Pulmonary artery endothelial cell (primary cell): Measurements from ENCODE around the gene TMEM238L. TPM values are rescaled to one million over a fixed set of nuclear protein-coding genes. Genes with fewer than 3 reads are reported as not detected.
"Not testable (repeated sequence)": the region's sequence is repeated elsewhere in the genome, so short reads cannot be mapped to it uniquely, and the experiment has no call there.

Experiments
- DNase-seq: peaks from one replicate; pipeline ENCODE4 v3.0.0-alpha.2; 2011; ENCODE audit warnings: low read depth, low spot score
- total RNA-seq: library from RNA; depleted of rRNA; stranded (reverse); fragments of >200 nt; gene quantifications from 2 replicates; pipeline ENCODE4 v1.2.3, GENCODE V29; 2014

Gene TMEM238L
- total RNA-seq = not detected in 2 replicates

GRCh38 chr17:10803830-10804475 lies at the start of gene TMEM238L:
Gene TMEM238L, minus strand, starts transcription at chr17:10804099. Its CDS starts 136 bp downstream, at chr17:10803963.
- DNase-seq = no peak

- not testable (repeated sequence) for DNase-seq
Measured at GRCh38 chr17:10846636-10847035, 42.7 kb upstream of the TMEM238L start.

- DNase-seq = no peak
Measured at GRCh38 chr17:10845388-10845751, 41.5 kb upstream of the TMEM238L start.

GRCh38 chr17:10844621-10845387 lies 40.9 kb upstream of the TMEM238L start:
- DNase-seq = peak; percentile 17

GRCh38 chr17:10843811-10844210 lies 39.9 kb upstream of the TMEM238L start:
- no peak for DNase-seq

DNA sequence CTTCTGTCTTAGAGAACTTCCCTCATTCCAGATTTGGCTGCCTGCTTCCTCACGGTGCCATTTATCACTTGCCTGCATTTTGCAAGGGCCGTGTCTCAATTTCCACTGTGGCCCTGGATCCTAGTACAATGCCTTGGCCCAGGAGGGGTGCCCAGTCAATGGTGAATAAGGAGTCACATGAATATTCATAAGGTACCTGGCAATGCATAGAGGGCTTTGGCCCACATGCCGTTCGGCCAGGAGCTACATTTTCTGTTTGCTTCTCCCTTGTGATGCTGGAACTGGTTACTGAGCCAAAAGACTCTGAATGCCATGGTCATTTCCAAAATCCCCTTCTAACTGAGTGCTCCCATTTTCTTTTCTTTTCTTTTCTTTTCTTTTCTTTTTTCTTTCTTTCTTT lies 38.8 kb upstream of the TMEM238L start:
- DNase-seq = no peak

GRCh38 chr17:10838682-10839081 lies 34.8 kb upstream of the TMEM238L start:
- DNase-seq = no peak

- DNase-seq = no peak
Measured at GRCh38 chr17:10837921-10838320, 34.0 kb upstream of the TMEM238L start, which contains the start of gene PIRT. Gene PIRT, minus strand, starts transcription at chr17:10838087. Its CDS starts 12,442 bp downstream, at chr17:10825645.

DNA sequence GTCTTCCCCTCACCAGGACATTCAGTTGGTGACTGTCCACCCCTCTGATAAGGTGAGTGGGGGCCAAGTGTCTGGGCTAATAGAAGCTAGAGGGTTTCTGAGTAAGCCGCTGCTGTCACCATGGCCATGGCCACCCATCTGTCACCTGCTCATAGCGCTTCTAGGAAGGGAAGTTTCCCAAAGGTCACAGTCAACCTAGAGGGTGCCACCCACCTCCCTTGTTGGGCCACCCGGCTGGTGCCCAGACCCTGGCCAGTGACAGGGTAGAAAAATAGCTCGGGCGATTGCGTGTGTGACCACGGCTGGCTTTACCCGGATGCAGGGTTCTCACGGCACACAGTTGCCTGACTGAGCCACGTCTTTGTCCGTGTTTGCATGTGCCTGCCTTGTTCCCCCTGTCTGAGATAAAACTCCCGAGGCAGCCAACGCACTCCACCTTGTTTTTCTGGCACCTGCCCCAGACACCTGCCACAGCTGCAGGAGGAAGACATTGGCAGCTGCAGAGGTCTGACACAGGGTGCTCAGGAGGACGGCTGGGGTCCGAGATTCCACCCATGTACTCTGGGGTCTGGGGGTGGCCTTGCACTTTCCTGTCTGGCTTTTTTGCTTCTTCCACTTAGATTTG lies 33.2 kb upstream of the TMEM238L start:
- DNase-seq = no peak

- no peak for DNase-seq
Measured at GRCh38 chr17:10836145-10836544, 32.2 kb upstream of the TMEM238L start.

- no peak for DNase-seq
Measured at GRCh38 chr17:10831696-10832095, 27.8 kb upstream of the TMEM238L start.

DNA sequence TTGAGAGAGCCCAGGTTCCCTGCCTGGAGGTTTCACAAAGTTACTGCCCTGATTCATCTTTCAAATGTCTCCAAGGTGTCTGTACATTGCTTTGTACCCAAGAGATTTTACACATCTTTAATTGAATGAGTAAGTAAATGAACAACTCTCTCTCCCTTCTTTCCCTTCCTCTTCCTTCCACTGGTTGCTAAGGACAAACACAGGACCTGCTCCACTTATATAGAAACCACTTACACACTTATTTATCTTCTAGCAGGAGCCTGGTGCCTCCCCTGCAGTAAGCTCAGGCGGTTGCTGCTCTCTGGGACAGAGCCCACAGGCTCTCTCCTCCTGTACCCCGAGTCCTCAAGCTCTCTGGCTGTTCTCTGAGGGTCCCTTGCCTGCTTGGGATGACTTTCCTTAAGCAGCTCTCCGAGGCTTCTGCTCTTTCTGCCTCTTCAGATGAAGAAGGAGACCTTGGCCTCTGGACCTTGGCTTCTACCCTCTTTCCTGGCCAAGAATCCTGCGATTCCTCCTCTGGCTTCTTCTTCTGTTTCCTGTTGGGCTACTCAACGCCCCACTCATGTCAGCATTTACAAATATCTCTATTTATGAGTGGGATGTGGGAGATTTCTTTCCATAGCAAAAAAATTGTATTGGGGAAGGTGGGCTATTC lies 24.1 kb upstream of the TMEM238L start:
- no peak for DNase-seq

DNA sequence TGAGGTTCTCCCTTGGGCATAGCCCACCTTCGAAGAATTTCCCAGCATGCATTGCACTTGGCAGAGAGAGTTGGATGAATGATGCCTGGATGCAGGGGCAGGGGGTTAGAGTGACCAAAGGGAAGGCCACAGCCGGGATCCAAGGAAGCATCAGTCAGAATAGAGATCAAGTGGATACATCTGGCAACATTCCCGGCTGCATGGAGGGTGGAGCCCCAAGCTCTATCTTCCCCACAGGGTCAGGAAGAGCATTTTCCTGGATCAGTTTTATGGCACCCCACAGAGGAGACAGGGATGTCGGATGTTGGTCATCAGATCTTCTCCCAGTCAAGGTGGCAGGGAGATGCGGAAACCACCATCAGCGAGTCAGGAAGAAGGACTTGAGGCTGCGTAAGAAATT lies 21.0 kb upstream of the TMEM238L start:
- DNase-seq = no peak

- no peak for DNase-seq
Measured at GRCh38 chr17:10821770-10822169, 17.9 kb upstream of the TMEM238L start.

DNA sequence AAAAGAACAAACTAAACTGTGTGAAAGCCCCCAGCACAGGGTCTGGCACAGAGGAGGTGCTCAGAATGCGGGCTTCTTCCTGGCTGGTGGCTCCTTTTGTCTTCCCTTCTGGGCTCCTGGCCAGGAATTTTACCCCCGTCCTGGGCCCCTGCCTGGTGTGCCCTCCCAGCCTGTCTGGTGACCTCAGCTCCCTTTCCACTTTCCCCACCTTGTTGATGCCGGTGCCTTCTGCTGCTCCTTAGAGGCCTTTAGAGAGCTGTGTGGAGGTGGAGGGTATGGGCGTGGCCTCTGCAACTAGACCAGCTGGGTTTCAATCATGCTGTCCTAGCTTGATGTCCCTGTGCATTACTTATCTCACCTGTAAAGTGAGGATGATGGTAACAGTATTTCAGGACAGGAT lies 17.2 kb upstream of the TMEM238L start:
- DNase-seq = no peak

- DNase-seq = no peak
Measured at GRCh38 chr17:10815319-10815718, 11.4 kb upstream of the TMEM238L start.

DNA sequence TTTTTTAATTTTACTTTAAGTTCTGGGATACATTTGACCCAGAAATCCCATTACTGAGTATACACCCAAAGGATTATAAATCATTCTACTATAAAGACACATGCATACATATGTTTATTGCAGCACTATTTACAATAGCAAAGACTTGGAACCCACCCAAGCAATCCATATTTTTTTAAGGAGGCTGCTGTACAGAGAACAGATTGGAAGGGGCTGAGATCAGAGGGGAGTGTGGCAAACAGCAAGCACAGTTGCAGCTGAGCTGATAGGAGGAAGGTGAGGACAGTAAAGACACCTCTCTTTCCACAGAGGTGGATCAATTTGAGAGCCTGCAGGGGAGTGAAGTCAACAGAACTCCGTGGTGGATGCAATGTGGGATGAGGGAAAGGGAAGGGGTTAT lies 10.2 kb upstream of the TMEM238L start:
- no peak for DNase-seq

- no peak for DNase-seq
Measured at GRCh38 chr17:10812674-10813073, 8.8 kb upstream of the TMEM238L start.

DNA sequence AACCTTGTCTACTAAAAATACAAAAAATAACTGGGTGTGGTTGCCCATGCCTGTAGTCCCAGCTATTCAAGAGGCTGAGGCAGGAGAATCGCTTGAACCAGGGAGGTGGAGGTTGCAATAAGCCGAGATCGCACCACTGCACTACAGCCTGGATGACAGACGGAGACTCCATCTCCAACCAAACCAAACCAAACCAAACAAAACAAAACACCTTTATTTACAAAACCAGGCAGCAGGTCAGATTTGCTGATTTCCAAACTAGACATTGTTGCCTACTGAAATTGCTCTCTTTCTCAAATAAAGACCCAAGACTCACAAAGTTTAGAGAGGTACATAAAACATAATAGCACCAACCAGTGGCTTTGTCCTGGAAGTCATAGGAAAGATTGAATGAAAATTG lies 5.7 kb upstream of the TMEM238L start:
- DNase-seq = no peak

DNA sequence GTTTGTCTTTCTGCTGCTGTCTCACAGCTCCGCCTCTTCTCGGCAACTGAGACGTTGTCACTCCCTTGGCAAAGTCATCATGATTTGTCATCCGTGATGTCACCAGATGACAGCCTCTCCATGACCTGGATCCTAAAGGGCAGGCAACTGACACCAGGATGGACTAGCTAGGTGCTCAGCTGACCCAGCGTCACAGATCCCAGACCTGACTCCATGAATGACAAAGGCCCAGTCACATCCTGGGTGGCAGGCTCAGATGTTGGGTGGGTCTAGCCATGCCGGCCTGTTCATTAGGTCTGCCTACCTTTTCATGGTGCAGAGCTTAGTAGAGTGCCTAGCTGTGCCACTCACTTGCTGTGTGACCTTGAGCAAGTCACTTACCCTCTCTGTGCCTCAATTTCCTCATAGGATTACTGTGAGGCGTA lies 3.8 kb upstream of the TMEM238L start:
- DNase-seq = no peak

DNA sequence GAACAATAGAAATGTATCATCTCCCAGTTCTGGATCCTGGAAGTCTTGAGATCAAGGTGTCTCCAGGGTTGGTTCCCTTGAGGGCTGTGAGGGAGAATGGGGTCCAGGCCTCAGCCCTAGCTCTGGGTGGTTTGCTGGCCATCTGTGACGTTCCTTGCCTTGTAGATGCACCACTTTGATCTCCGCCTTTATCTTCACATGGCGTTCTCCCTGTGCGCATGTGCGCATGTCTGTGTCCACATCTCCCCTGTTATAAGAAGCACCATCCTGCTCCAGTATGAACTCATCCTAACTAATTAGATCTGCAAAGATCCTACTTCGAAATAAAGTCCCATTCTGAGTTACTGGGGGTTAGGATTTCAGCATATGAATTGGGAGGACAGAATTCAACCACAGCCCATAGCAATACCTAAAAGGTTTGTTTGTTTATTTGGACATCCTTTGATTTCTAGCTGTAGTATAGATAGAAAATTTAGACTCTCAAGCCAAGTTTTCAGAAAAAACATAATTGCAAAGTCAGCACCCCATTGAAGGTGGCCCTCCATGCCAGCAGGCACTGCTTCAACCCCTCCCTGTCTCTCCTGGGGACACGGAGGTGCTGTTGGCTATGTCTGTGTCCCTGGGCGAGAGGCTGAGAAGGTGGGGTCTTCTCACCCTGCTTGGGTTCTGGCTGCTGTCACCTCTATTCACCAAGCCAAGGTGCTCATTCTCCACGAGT lies 2.8 kb upstream of the TMEM238L start:
- DNase-seq = no peak
